ENCODE data around the gene DEFB113. TPM values are rescaled to one million over a fixed set of nuclear protein-coding genes. Genes with fewer than 3 reads are reported as not detected.
"Not testable (repeated sequence)": the region's sequence is repeated elsewhere in the genome, so short reads cannot be mapped to it uniquely, and the experiment has no call there.

The DEFB113 gene
- total RNA-seq, 1 donor from 2014 or later, result not detected

GRCh38 chr6:49955847-49956246 lies 13.6 kb downstream of the DEFB113 start:
- H3K27me3 Mint-ChIP-seq (ENCODE audit: low read depth), result no peaks in the 10 kb centered on the region
- H3K4me3 Mint-ChIP-seq, result no peak overlapping the region
- no peak for TF ChIP-seq CTCF (conservative IDR thresholded peaks at IDR 0.05)
- peaks cover 4% of the 10 kb centered on the region for H3K9me3 Mint-ChIP-seq
- DNase-seq (ENCODE audit: low read depth, low spot score), result no peak
- H3K27ac Mint-ChIP-seq (ENCODE audit: unreplicated experiment), result no peak overlapping the region
- no peaks in the 10 kb centered on the region for H3K36me3 Mint-ChIP-seq (ENCODE audit: low read depth)
- no peaks in the 10 kb centered on the region for H3K4me1 Mint-ChIP-seq

GRCh38 chr6:49951926-49952325 lies 17.5 kb downstream of the DEFB113 start:
- no peak for TF ChIP-seq CTCF (conservative IDR thresholded peaks at IDR 0.05)
- H3K4me1 Mint-ChIP-seq, result peaks cover 9% of the 10 kb centered on the region
- no peaks in the 10 kb centered on the region for H3K9me3 Mint-ChIP-seq

GRCh38 chr6:49950415-49950751 lies 19.0 kb downstream of the DEFB113 start:
- Mint-ChIP-seq H3K36me3 (ENCODE audit: low read depth) (no peaks in the 10 kb centered on the region), H3K4me3 (peak overlapping the region; percentile 85), H3K27ac (ENCODE audit: unreplicated experiment) (peak overlapping the region; percentile 94), H3K4me1 (peaks cover 9% of the 10 kb centered on the region), H3K9me3 (no peaks in the 10 kb centered on the region), H3K27me3 (ENCODE audit: low read depth) (no peaks in the 10 kb centered on the region)
- DNase-seq (ENCODE audit: low read depth, low spot score), result no peak
- TF ChIP-seq CTCF (conservative IDR thresholded peaks at IDR 0.05), result no peak

More at GRCh38 chr6:49951926-49952325, 17.5 kb downstream of the DEFB113 start:
- Mint-ChIP-seq H3K27ac (ENCODE audit: unreplicated experiment) (no peak overlapping the region), H3K4me3 (no peak overlapping the region), H3K27me3 (ENCODE audit: low read depth) (no peaks in the 10 kb centered on the region), H3K36me3 (ENCODE audit: low read depth) (no peaks in the 10 kb centered on the region)
- DNase-seq (ENCODE audit: low read depth, low spot score), result no peak

- peak overlapping the region; percentile 51 for H3K27ac Mint-ChIP-seq (ENCODE audit: unreplicated experiment)
- H3K9me3 Mint-ChIP-seq, result peaks cover 6% of the 10 kb centered on the region
- no peaks in the 10 kb centered on the region for H3K27me3 Mint-ChIP-seq (ENCODE audit: low read depth)
- H3K4me3 Mint-ChIP-seq, result peak overlapping the region; percentile 85
- no peak for DNase-seq (ENCODE audit: low read depth, low spot score)
- peaks cover 3% of the 10 kb centered on the region for H3K36me3 Mint-ChIP-seq (ENCODE audit: low read depth)
- H3K4me1 Mint-ChIP-seq, result peaks cover 9% of the 10 kb centered on the region
- TF ChIP-seq CTCF (conservative IDR thresholded peaks at IDR 0.05), result no peak
Measured at GRCh38 chr6:49949062-49949461, 20.4 kb downstream of the DEFB113 start.

- peaks cover 7% of the 10 kb centered on the region for H3K9me3 Mint-ChIP-seq
- no peak overlapping the region for H3K4me3 Mint-ChIP-seq
- TF ChIP-seq CTCF (conservative IDR thresholded peaks at IDR 0.05), result no peak
- H3K27ac Mint-ChIP-seq (ENCODE audit: unreplicated experiment), result no peak overlapping the region
- peaks cover 9% of the 10 kb centered on the region for H3K4me1 Mint-ChIP-seq
- no peak for DNase-seq (ENCODE audit: low read depth, low spot score)
- H3K36me3 Mint-ChIP-seq (ENCODE audit: low read depth), result peaks cover 3% of the 10 kb centered on the region
- H3K27me3 Mint-ChIP-seq (ENCODE audit: low read depth), result no peaks in the 10 kb centered on the region
Measured at GRCh38 chr6:49946835-49947234, 22.6 kb downstream of the DEFB113 start.

- not testable (repeated sequence) for H3K27ac Mint-ChIP-seq (ENCODE audit: unreplicated experiment); H3K27me3 Mint-ChIP-seq (ENCODE audit: low read depth); H3K36me3 Mint-ChIP-seq (ENCODE audit: low read depth); H3K4me1 Mint-ChIP-seq; H3K4me3 Mint-ChIP-seq; DNase-seq (ENCODE audit: low read depth, low spot score); H3K9me3 Mint-ChIP-seq
Measured at GRCh38 chr6:49944068-49944467, 25.4 kb downstream of the DEFB113 start.

All from neural crest cell (in vitro differentiated cells).